ENCODE data around the gene DNAJC25. TPM values are rescaled to one million over a fixed set of nuclear protein-coding genes. Genes with fewer than 3 reads are reported as not detected.

The DNAJC25 gene
- total RNA-seq, 1 donor from 2014 or later, result 6.9 TPM

DNA sequence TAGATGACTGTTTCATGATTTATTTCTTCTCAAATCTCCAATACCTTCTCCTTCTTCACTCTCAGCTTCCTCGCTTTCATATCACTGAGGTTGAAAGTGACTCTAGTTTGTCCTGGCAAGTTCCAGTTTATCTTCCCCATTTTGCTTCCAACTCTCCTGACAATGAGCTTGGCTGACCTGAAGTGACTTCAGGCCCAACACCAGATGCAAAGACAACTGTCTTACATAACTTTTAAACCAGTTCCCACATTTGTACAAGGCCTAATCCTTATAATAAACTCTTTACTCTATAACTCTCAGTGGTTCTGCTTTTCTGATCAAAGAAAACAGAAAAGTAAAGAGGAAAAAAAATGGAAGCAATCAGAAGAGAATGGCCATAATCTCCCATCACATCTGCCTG is 52.3 kb downstream of the DNAJC25 start:
- DNase-seq (ENCODE audit: low spot score), result no peak
- Mint-ChIP-seq H3K4me3 (ENCODE audit: unreplicated experiment) (no peak overlapping the region), H3K4me1 (ENCODE audit: low read depth) (no peaks in the 10 kb centered on the region), H3K9me3 (ENCODE audit: low read depth) (peaks cover 2% of the 10 kb centered on the region), H3K27ac (ENCODE audit: unreplicated experiment) (no peak overlapping the region), H3K27me3 (ENCODE audit: low read depth) (no peaks in the 10 kb centered on the region), H3K36me3 (ENCODE audit: low read depth) (peaks cover 4% of the 10 kb centered on the region)
- TF ChIP-seq, protein P1, sequence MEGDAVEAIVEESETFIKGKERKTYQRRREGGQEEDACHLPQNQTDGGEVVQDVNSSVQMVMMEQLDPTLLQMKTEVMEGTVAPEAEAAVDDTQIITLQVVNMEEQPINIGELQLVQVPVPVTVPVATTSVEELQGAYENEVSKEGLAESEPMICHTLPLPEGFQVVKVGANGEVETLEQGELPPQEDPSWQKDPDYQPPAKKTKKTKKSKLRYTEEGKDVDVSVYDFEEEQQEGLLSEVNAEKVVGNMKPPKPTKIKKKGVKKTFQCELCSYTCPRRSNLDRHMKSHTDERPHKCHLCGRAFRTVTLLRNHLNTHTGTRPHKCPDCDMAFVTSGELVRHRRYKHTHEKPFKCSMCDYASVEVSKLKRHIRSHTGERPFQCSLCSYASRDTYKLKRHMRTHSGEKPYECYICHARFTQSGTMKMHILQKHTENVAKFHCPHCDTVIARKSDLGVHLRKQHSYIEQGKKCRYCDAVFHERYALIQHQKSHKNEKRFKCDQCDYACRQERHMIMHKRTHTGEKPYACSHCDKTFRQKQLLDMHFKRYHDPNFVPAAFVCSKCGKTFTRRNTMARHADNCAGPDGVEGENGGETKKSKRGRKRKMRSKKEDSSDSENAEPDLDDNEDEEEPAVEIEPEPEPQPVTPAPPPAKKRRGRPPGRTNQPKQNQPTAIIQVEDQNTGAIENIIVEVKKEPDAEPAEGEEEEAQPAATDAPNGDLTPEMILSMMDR (IDR thresholded peaks at IDR 0.05), result no peak

DNA sequence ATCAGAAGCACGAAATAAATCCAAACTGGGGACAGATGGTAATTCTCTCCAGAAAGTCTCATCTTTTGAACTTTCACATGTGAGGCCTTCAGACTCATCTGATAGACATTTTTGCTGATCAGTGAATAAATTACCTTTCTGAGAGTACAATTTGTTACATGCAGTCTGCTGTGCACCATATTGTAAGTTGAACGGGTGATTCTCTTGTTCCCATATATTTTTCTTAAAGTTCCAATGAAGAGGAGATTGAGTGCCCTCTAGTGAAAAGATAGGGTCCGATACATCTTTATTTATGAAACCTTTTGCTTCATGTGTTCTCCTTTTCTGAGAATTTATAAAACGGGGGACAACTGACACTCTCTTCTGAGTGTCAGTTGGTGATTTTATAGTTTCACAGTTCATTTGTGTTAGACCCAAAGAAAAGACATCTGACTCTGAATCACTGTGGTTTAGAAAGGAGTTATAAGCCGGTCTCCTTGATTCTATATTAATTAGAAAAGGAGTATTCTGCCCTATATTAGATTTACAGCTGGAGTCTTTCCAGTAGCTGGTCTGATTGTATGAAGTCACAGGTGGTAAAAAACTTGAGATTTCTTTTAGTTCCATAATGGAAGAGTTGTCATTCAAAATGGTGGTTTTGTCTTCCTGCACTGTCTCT is 60.7 kb downstream of the DNAJC25 start:
- Mint-ChIP-seq H3K4me1 (ENCODE audit: low read depth) (peaks cover 5% of the 10 kb centered on the region), H3K4me3 (ENCODE audit: unreplicated experiment) (no peak overlapping the region), H3K36me3 (ENCODE audit: low read depth) (no peaks in the 10 kb centered on the region), H3K9me3 (ENCODE audit: low read depth) (no peaks in the 10 kb centered on the region), H3K27ac (ENCODE audit: unreplicated experiment) (no peak overlapping the region), H3K27me3 (ENCODE audit: low read depth) (no peaks in the 10 kb centered on the region)
- DNase-seq (ENCODE audit: low spot score), result no peak
- TF ChIP-seq, protein P1 (IDR thresholded peaks at IDR 0.05), result peak; percentile 82

DNA sequence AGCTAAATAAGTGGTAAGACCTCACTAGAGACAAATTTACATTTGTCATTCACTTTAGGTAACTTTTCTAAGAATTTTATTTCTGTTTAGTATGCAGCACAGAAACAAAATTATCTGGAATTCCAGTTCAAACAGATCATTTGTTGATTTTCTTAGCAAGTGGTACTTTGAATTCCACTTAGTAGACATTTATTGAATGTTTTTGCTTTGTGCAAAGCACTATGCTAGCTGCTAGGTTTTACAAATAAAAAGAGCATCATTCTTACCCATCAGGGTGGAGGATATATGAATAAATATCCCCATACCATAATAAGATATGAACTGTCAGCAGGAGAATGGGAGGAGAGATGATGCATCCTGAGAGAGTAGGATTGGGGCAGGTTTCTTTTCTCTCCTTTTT is 65.7 kb downstream of the DNAJC25 start:
- Mint-ChIP-seq H3K4me1 (ENCODE audit: low read depth) (peaks cover under 1% of the 10 kb centered on the region), H3K9me3 (ENCODE audit: low read depth) (no peaks in the 10 kb centered on the region), H3K4me3 (ENCODE audit: unreplicated experiment) (no peak overlapping the region), H3K27ac (ENCODE audit: unreplicated experiment) (no peak overlapping the region), H3K36me3 (ENCODE audit: low read depth) (no peaks in the 10 kb centered on the region), H3K27me3 (ENCODE audit: low read depth) (no peaks in the 10 kb centered on the region)
- DNase-seq (ENCODE audit: low spot score), result no peak
- TF ChIP-seq, protein P1 (IDR thresholded peaks at IDR 0.05), result no peak

DNA sequence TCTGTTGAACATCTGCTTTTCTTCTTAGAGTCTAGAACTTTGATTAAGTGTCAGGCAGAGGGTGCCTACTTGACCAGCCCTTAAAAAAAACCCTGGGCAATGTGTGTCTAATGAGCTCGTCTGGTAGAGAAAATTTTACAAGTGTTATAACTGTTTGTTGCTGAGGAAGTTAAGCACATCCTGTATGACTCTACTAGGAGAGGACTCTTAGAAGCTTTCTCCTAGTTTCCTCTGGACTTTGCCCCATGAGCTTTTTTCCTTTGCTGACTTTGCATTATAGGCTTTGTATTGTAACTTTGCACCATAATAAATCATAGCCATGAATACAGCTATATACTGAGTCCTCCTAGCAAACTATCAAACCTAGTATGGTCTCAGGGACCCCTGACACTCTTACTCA is 69.6 kb downstream of the DNAJC25 start:
- Mint-ChIP-seq H3K4me1 (ENCODE audit: low read depth) (no peaks in the 10 kb centered on the region), H3K27me3 (ENCODE audit: low read depth) (no peaks in the 10 kb centered on the region), H3K27ac (ENCODE audit: unreplicated experiment) (no peak overlapping the region)

More for the DNA sequence above, 69.6 kb downstream of the DNAJC25 start:
- DNase-seq (ENCODE audit: low spot score), result no peak
- TF ChIP-seq, protein P1 (IDR thresholded peaks at IDR 0.05), result no peak
- H3K4me3 Mint-ChIP-seq (ENCODE audit: unreplicated experiment), result no peak overlapping the region
- no peaks in the 10 kb centered on the region for H3K9me3 Mint-ChIP-seq (ENCODE audit: low read depth)
- no peaks in the 10 kb centered on the region for H3K36me3 Mint-ChIP-seq (ENCODE audit: low read depth)

Other genes starting within 250 kb of the DNAJC25 start
- 108 to 118 TPM (median 113 TPM) in 3 replicates for gene ECPAS, start 147.0 kb upstream of the DNAJC25 start, total RNA-seq
- gene ZNF483, start 106.2 kb upstream of the DNAJC25 start, total RNA-seq, result 2.2 to 3.5 TPM (median 2.4 TPM) in 3 replicates
- gene PTGR1, start 31.7 kb upstream of the DNAJC25 start, total RNA-seq, result 25.8 to 28.1 TPM (median 26.6 TPM) in 3 replicates
- 35.7 to 37.5 TPM (median 36.1 TPM) in 3 replicates for gene GNG10, start 30.3 kb downstream of the DNAJC25 start, total RNA-seq
- not detected in 3 replicates for gene SHOC1, start 163.6 kb downstream of the DNAJC25 start, total RNA-seq

Measured in chondrocyte (in vitro differentiated cells).